ENCODE results near the gene FUT8. TPM values are rescaled to one million over a fixed set of nuclear protein-coding genes. Genes with fewer than 3 reads are reported as not detected.

Gene FUT8
- total and polyA plus RNA-seq, 2 donors (not counting 1 experiment from before 2014, with no cell fraction given), result 13.2 to 91.8 TPM

- Histone ChIP-seq H2AFZ (ENCODE audit: insufficient read depth, low read depth, low read length, poor library complexity, severe bottlenecking) (no peak overlapping the region), H3K4me1 (ENCODE audit: control insufficient read depth in 2 of 2, insufficient read depth in 2 of 2, low read length in 2 of 2) (no peaks in the 10 kb centered on the region), H3K36me3 (replicated peaks in 1 of 2; ENCODE audit: control extremely low read depth in 1 of 2, control insufficient read depth in 1 of 2, extremely low read depth in 1 of 2, insufficient read depth in 2 of 2, low read length in 1 of 2) (no peaks in the 10 kb centered on the region), H3K79me2 (ENCODE audit: control insufficient read depth, insufficient read depth, low read length) (no peaks in the 10 kb centered on the region), H3K27ac (ENCODE audit: low read length in 2 of 2) (no peak overlapping the region), H3K27me3 (replicated peaks in 1 of 4; ENCODE audit: control extremely low read depth in 1 of 4, control insufficient read depth in 3 of 4, insufficient read depth in 4 of 4, low read length in 3 of 4) (no peaks in the 10 kb centered on the region), H3K9me3 (ENCODE audit: control extremely low read depth in 1 of 3, control insufficient read depth in 2 of 3, insufficient read depth in 1 of 3, low read length in 2 of 3) (no peaks in the 10 kb centered on the region), H3K9ac (ENCODE audit: low read length) (no peak overlapping the region), H4K20me1 (ENCODE audit: control insufficient read depth, insufficient read depth, low read length, poor library complexity, severe bottlenecking) (no peaks in the 10 kb centered on the region), H3K4me2 (replicated peaks; ENCODE audit: low read depth, low read length, poor library complexity, severe bottlenecking) (no peak overlapping the region), H3K4me3 (ENCODE audit: control extremely low read depth in 1 of 5, extremely low read depth in 1 of 5, insufficient read depth in 1 of 5, low read depth in 2 of 5, low read length in 4 of 5) (no peak overlapping the region)
- no peaks in the 10 kb centered on the region for H3K9me3 Mint-ChIP-seq (ENCODE audit: insufficient read depth)
- no peaks in the 10 kb centered on the region for H3K27me3 Mint-ChIP-seq
- ChIA-PET CTCF (no interaction called here), POLR2A (no interaction called here)
- intact Hi-C loops (cut with micrococcal nuclease), result no loop called here
- H3K4me3 Mint-ChIP-seq, result no peak overlapping the region
- WGBS (ENCODE audit: insufficient coverage), result 96% methylated on average over 3 of the region's 5 CpGs
- H3K27ac Mint-ChIP-seq, result no peak overlapping the region
- no peaks in the 10 kb centered on the region for H3K4me1 Mint-ChIP-seq
- no peak for TF ChIP-seq EZH2 (IDR thresholded peaks at IDR 0.05; ENCODE audit: borderline replicate concordance, insufficient read depth, low read depth, low read length, poor library complexity, severe bottlenecking)
- no peak for DNase-seq
- no peak for ATAC-seq (ENCODE audit: low read depth)
Observed at GRCh38 chr14:65753061-65753460, 340.5 kb downstream of the FUT8 start.

DNA sequence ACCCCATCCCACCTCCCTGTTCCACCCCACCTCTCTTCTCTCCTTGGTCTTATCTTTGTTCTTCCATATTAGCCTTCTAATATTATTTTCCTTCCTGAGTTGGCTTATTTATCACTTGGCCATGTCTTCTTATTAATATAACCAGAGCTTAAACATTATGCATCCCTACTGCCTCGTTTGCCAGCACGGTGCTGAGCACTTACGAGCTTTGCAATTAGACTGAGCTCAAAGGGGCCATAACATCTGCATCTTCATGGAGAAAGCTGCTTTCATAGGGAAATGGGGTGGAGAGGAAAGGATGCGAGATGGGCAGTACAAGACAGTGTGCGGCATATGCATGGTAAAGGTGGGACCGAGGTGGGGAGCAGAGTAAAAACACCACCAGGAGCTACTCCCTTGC, 342.8 kb downstream of the FUT8 start:
- Histone ChIP-seq H3K4me2 (replicated peaks; ENCODE audit: low read depth, low read length, poor library complexity, severe bottlenecking) (no peak overlapping the region), H3K4me1 (ENCODE audit: control insufficient read depth in 2 of 2, insufficient read depth in 2 of 2, low read length in 2 of 2) (no peaks in the 10 kb centered on the region), H3K9me3 (ENCODE audit: control extremely low read depth in 1 of 3, control insufficient read depth in 2 of 3, insufficient read depth in 1 of 3, low read length in 2 of 3) (no peaks in the 10 kb centered on the region), H3K79me2 (ENCODE audit: control insufficient read depth, insufficient read depth, low read length) (no peaks in the 10 kb centered on the region), H4K20me1 (ENCODE audit: control insufficient read depth, insufficient read depth, low read length, poor library complexity, severe bottlenecking) (no peaks in the 10 kb centered on the region), H3K36me3 (replicated peaks in 1 of 2; ENCODE audit: control extremely low read depth in 1 of 2, control insufficient read depth in 1 of 2, extremely low read depth in 1 of 2, insufficient read depth in 2 of 2, low read length in 1 of 2) (no peaks in the 10 kb centered on the region), H3K27me3 (replicated peaks in 1 of 4; ENCODE audit: control extremely low read depth in 1 of 4, control insufficient read depth in 3 of 4, insufficient read depth in 4 of 4, low read length in 3 of 4) (no peaks in the 10 kb centered on the region), H3K4me3 (ENCODE audit: control extremely low read depth in 1 of 5, extremely low read depth in 1 of 5, insufficient read depth in 1 of 5, low read depth in 2 of 5, low read length in 4 of 5) (no peak overlapping the region), H3K27ac (ENCODE audit: low read length in 2 of 2) (no peak overlapping the region), H3K9ac (ENCODE audit: low read length) (no peak overlapping the region), H2AFZ (ENCODE audit: insufficient read depth, low read depth, low read length, poor library complexity, severe bottlenecking) (no peak overlapping the region)
- 100% methylated on average over 4 of the region's 6 CpGs for WGBS (ENCODE audit: insufficient coverage)
- Mint-ChIP-seq H3K27ac (no peak overlapping the region), H3K4me3 (no peak overlapping the region), H3K4me1 (no peaks in the 10 kb centered on the region), H3K9me3 (ENCODE audit: insufficient read depth) (no peaks in the 10 kb centered on the region), H3K27me3 (no peaks in the 10 kb centered on the region)
- TF ChIP-seq EZH2 (IDR thresholded peaks at IDR 0.05; ENCODE audit: borderline replicate concordance, insufficient read depth, low read depth, low read length, poor library complexity, severe bottlenecking), result no peak
- no peak for TF ChIP-seq CTCF (IDR thresholded peaks at IDR 0.05)
- ChIA-PET POLR2A (no interaction called here), CTCF (no interaction called here)
- ATAC-seq (ENCODE audit: low read depth), result no peak
- no peak for DNase-seq
- intact Hi-C loops (cut with micrococcal nuclease), result no loop called here
